ENCODE data around the gene SLC22A23.

The SLC22A23 gene

GRCh38 chr6:3280866-3281465, 175.9 kb downstream of the SLC22A23 start:
- no peak for DNase-seq

GRCh38 chr6:3280091-3280490, 176.8 kb downstream of the SLC22A23 start:
- no peak for DNase-seq

GRCh38 chr6:3278691-3279090, 178.2 kb downstream of the SLC22A23 start:
- no peak for DNase-seq

- DNase-seq, result no peak
Observed at GRCh38 chr6:3277851-3278416, 178.9 kb downstream of the SLC22A23 start.

GRCh38 chr6:3277251-3277650, 179.6 kb downstream of the SLC22A23 start:
- no peak for DNase-seq

GRCh38 chr6:3276174-3277167, 180.4 kb downstream of the SLC22A23 start:
- no peak for DNase-seq

GRCh38 chr6:3273707-3274521, 182.9 kb downstream of the SLC22A23 start:
- DNase-seq, result no peak

GRCh38 chr6:3272911-3273547, 183.8 kb downstream of the SLC22A23 start:
- DNase-seq, result no peak

GRCh38 chr6:3271756-3272155, 185.1 kb downstream of the SLC22A23 start:
- DNase-seq, result no peak

GRCh38 chr6:3270258-3270657, 186.6 kb downstream of the SLC22A23 start:
- DNase-seq, result no peak

GRCh38 chr6:3269281-3269975, 187.4 kb downstream of the SLC22A23 start:
- DNase-seq, result peak; percentile 39

- DNase-seq, result no peak
Observed at GRCh38 chr6:3268680-3269079, 188.2 kb downstream of the SLC22A23 start.

GRCh38 chr6:3267162-3267561, 189.7 kb downstream of the SLC22A23 start:
- DNase-seq, result no peak

GRCh38 chr6:3266170-3266569, 190.7 kb downstream of the SLC22A23 start:
- no peak for DNase-seq

GRCh38 chr6:3265671-3266070, 191.2 kb downstream of the SLC22A23 start:
- no peak for DNase-seq

GRCh38 chr6:3264356-3264755, 192.5 kb downstream of the SLC22A23 start:
- DNase-seq, result no peak

- DNase-seq, result no peak
Observed at GRCh38 chr6:3263096-3263495, 193.8 kb downstream of the SLC22A23 start.

GRCh38 chr6:3261921-3262320, 194.9 kb downstream of the SLC22A23 start:
- DNase-seq, result no peak

GRCh38 chr6:3261518-3261820, 195.4 kb downstream of the SLC22A23 start:
- no peak for DNase-seq

GRCh38 chr6:3260772-3261517, 195.9 kb downstream of the SLC22A23 start:
- DNase-seq, result no peak

- no peak for DNase-seq
Observed at GRCh38 chr6:3260296-3260695, 196.6 kb downstream of the SLC22A23 start.
